Cardiac muscle cell (in vitro differentiated cells and primary cell): ENCODE measurements around the gene ARHGEF16. TPM values are rescaled to one million over a fixed set of nuclear protein-coding genes. Genes with fewer than 3 reads are reported as not detected.
A peak's percentile ranks its signal among the peaks of the same experiment; 100 is the strongest.

Experiments
- DNase-seq, 2 donors: peaks; one replicate each; pipeline versions ENCODE4 v3.0.0 to v3.0.0-alpha.2; 2010 to 2017; ENCODE audit warnings: low read depth in 1 of 2, low spot score in 1 of 2
- H3K27ac ChIP-seq: fragments of 200-600 bp; sonication (generic); 2 replicates; pipeline ENCODE4 v1.5.1; 2016
- H3K27me3 ChIP-seq: fragments of 200-600 bp; sonication (generic); 2 replicates; pipeline ENCODE4 v1.6.0; 2016; ENCODE audit warnings: control low read depth
- H3K36me3 ChIP-seq: fragments of 200-600 bp; sonication (generic); 2 replicates; pipeline ENCODE4 v1.5.1; 2016; ENCODE audit warnings: control low read depth
- H3K4me1 ChIP-seq: fragments of 200-600 bp; sonication (generic); 2 replicates; pipeline ENCODE4 v1.8.1; 2017; ENCODE audit warnings: low read depth, mild to moderate bottlenecking, mixed run types
- H3K4me3 ChIP-seq: fragments of 200-600 bp; sonication (generic); 2 replicates; pipeline ENCODE4 v1.5.1; 2016; ENCODE audit warnings: mild to moderate bottlenecking
- H3K9me3 ChIP-seq: fragments of 200-600 bp; sonication (generic); 2 replicates; pipeline ENCODE4 v1.5.1; 2017; ENCODE audit warnings: low read depth, mild to moderate bottlenecking, control low read depth
- CTCF ChIP-seq: IDR thresholded peaks from 2 replicates; pipeline ENCODE4 v1.5.1; 2012; ENCODE audit warnings: low read depth, mild to moderate bottlenecking, low read length
- polyA plus RNA-seq: library from polyadenylated mRNA; unstranded; fragments of >200 nt; fragmentation: Nextera tagmentation; extraction: Ambion mirVana; gene quantifications from 2 replicates; pipeline ENCODE4 v1.2.1, GENCODE V29; 2016
- total RNA-seq: library from RNA; depleted of rRNA; stranded (reverse); fragments of >200 nt; gene quantifications from 2 replicates; pipeline ENCODE4 v1.2.3, GENCODE V29; 2016

Gene ARHGEF16
- total and polyA plus RNA-seq, 2 experiments from 2014 or later, result 6.0 to 11.8 TPM

GRCh38 chr1:3481836-3482375 lies 27.4 kb downstream of the ARHGEF16 start:
- H3K9me3 ChIP-seq, result no peaks in the 10 kb centered on the region
- H3K27me3 ChIP-seq, result no peaks in the 10 kb centered on the region
- no peak overlapping the region for H3K27ac ChIP-seq
- H3K36me3 ChIP-seq, result no peaks in the 10 kb centered on the region
- H3K4me1 ChIP-seq, result no peaks in the 10 kb centered on the region
- no peak for TF ChIP-seq CTCF
- H3K4me3 ChIP-seq, result no peak overlapping the region
- no peak for DNase-seq

GRCh38 chr1:3482378-3482849 lies 27.9 kb downstream of the ARHGEF16 start:
- TF ChIP-seq CTCF, result no peak
- H3K27ac ChIP-seq, result no peak overlapping the region
- no peak for DNase-seq

GRCh38 chr1:3483380-3483779 lies 28.9 kb downstream of the ARHGEF16 start:
- Histone ChIP-seq H3K27me3 (no peaks in the 10 kb centered on the region), H3K9me3 (no peaks in the 10 kb centered on the region), H3K27ac (no peak overlapping the region), H3K4me3 (no peak overlapping the region), H3K36me3 (no peaks in the 10 kb centered on the region), H3K4me1 (no peaks in the 10 kb centered on the region)
- DNase-seq, result no peak
- no peak for TF ChIP-seq CTCF

More at GRCh38 chr1:3482378-3482849, 27.9 kb downstream of the ARHGEF16 start:
- H3K27me3 ChIP-seq, result no peaks in the 10 kb centered on the region
- H3K36me3 ChIP-seq, result no peaks in the 10 kb centered on the region
- H3K4me1 ChIP-seq, result no peaks in the 10 kb centered on the region
- H3K9me3 ChIP-seq, result no peaks in the 10 kb centered on the region
- no peak overlapping the region for H3K4me3 ChIP-seq

GRCh38 chr1:3483801-3484444 lies 29.5 kb downstream of the ARHGEF16 start:
- no peaks in the 10 kb centered on the region for H3K36me3 ChIP-seq
- no peak overlapping the region for H3K27ac ChIP-seq
- peak; percentile 95 for TF ChIP-seq CTCF
- no peaks in the 10 kb centered on the region for H3K9me3 ChIP-seq
- H3K27me3 ChIP-seq, result no peaks in the 10 kb centered on the region
- DNase-seq, result peak; percentile 38 to 66
- H3K4me1 ChIP-seq, result no peaks in the 10 kb centered on the region
- H3K4me3 ChIP-seq, result no peak overlapping the region

GRCh38 chr1:3485016-3485415 lies 30.6 kb downstream of the ARHGEF16 start:
- H3K9me3 ChIP-seq, result no peaks in the 10 kb centered on the region

More at GRCh38 chr1:3485016-3485415, 30.6 kb downstream of the ARHGEF16 start:
- no peaks in the 10 kb centered on the region for H3K4me1 ChIP-seq
- H3K4me3 ChIP-seq, result no peak overlapping the region
- TF ChIP-seq CTCF, result no peak
- no peak overlapping the region for H3K27ac ChIP-seq
- no peaks in the 10 kb centered on the region for H3K36me3 ChIP-seq
- DNase-seq, result no peak
- no peaks in the 10 kb centered on the region for H3K27me3 ChIP-seq
